ENCODE measurements around the gene LRRK1. TPM values are rescaled to one million over a fixed set of nuclear protein-coding genes. Genes with fewer than 3 reads are reported as not detected.

Gene LRRK1
- polyA plus RNA-seq, 1 donor (not counting 4 experiments of a cell fraction or from before 2014, with no cell fraction given): 6.2 TPM

GRCh38 chr15:100972975-100973350 lies 53.8 kb downstream of the LRRK1 start:
- DNase-seq (ENCODE audit: low read depth, low spot score): no peak
- no peak for TF ChIP-seq EZH2 (IDR thresholded peaks at IDR 0.05; ENCODE audit: low read length)
- TF ChIP-seq CTCF (optimal IDR thresholded peaks at IDR 0.05 in 1 of 3, IDR thresholded peaks at IDR 0.05 in 1 of 3, conservative IDR thresholded peaks at IDR 0.05 in 1 of 3; ENCODE audit: extremely low read depth in 1 of 3, insufficient read depth in 2 of 3, low read length in 3 of 3): no peak
- H3K9ac ChIP-seq (ENCODE audit: control insufficient read depth, extremely low read depth, insufficient read depth, low read length): no peak overlapping the region
- H3K9me1 ChIP-seq (ENCODE audit: control insufficient read depth, extremely low read depth, insufficient read depth, low read length): no peaks in the 10 kb centered on the region
- H3K4me2 ChIP-seq (ENCODE audit: control insufficient read depth, extremely low read depth, insufficient read depth, low read depth, low read length): peak overlapping the region; percentile 28
- no peaks in the 10 kb centered on the region for H3K36me3 ChIP-seq (ENCODE audit: control insufficient read depth in 2 of 2, extremely low read depth in 1 of 2, insufficient read depth in 2 of 2, low read length in 2 of 2)
- H3K9me3 ChIP-seq (ENCODE audit: control insufficient read depth, low read depth, low read length): no peaks in the 10 kb centered on the region
- H4K20me1 ChIP-seq (ENCODE audit: control insufficient read depth, extremely low read depth, insufficient read depth, low read length): no peaks in the 10 kb centered on the region
- FAIRE-seq: no peak
- H3K79me2 ChIP-seq (ENCODE audit: control insufficient read depth, insufficient read depth, low read length): no peaks in the 10 kb centered on the region
- H2AFZ ChIP-seq (ENCODE audit: control insufficient read depth, low read length): no peak overlapping the region
- H3K4me1 ChIP-seq (ENCODE audit: control insufficient read depth, extremely low read depth, insufficient read depth, low read length): no peaks in the 10 kb centered on the region
- H3K4me3 ChIP-seq (ENCODE audit: control insufficient read depth in 2 of 3, extremely low read depth in 1 of 3, insufficient read depth in 2 of 3, low read depth in 1 of 3, low read length in 3 of 3): no peak overlapping the region
- H3K27me3 ChIP-seq (ENCODE audit: control insufficient read depth, extremely low read depth, insufficient read depth, low read length): no peaks in the 10 kb centered on the region
- dilution Hi-C loops (cut with MboI; ENCODE audit: extremely low pct_ligation_motif_present, low sequenced_read_pairs): no loop called here
- no peak overlapping the region for H3K27ac ChIP-seq (ENCODE audit: control insufficient read depth, insufficient read depth, low read length)

GRCh38 chr15:100973351-100974111 lies 54.4 kb downstream of the LRRK1 start:
- H3K9me3 ChIP-seq (ENCODE audit: control insufficient read depth, low read depth, low read length): no peaks in the 10 kb centered on the region
- no peak overlapping the region for H3K27ac ChIP-seq (ENCODE audit: control insufficient read depth, insufficient read depth, low read length)
- no peak overlapping the region for H3K9ac ChIP-seq (ENCODE audit: control insufficient read depth, extremely low read depth, insufficient read depth, low read length)
- DNase-seq (ENCODE audit: low read depth, low spot score): no peak
- dilution Hi-C loops (cut with MboI; ENCODE audit: extremely low pct_ligation_motif_present, low sequenced_read_pairs): no loop called here
- no peaks in the 10 kb centered on the region for H4K20me1 ChIP-seq (ENCODE audit: control insufficient read depth, extremely low read depth, insufficient read depth, low read length)
- H3K4me1 ChIP-seq (ENCODE audit: control insufficient read depth, extremely low read depth, insufficient read depth, low read length): no peaks in the 10 kb centered on the region
- no peak overlapping the region for H3K4me3 ChIP-seq (ENCODE audit: control insufficient read depth in 2 of 3, extremely low read depth in 1 of 3, insufficient read depth in 2 of 3, low read depth in 1 of 3, low read length in 3 of 3)
- no peak for FAIRE-seq
- no peak for TF ChIP-seq CTCF (optimal IDR thresholded peaks at IDR 0.05 in 1 of 3, IDR thresholded peaks at IDR 0.05 in 1 of 3, conservative IDR thresholded peaks at IDR 0.05 in 1 of 3; ENCODE audit: extremely low read depth in 1 of 3, insufficient read depth in 2 of 3, low read length in 3 of 3)
- TF ChIP-seq EZH2 (IDR thresholded peaks at IDR 0.05; ENCODE audit: low read length): no peak
- no peak overlapping the region for H2AFZ ChIP-seq (ENCODE audit: control insufficient read depth, low read length)
- H3K9me1 ChIP-seq (ENCODE audit: control insufficient read depth, extremely low read depth, insufficient read depth, low read length): no peaks in the 10 kb centered on the region
- H3K79me2 ChIP-seq (ENCODE audit: control insufficient read depth, insufficient read depth, low read length): no peaks in the 10 kb centered on the region
- H3K36me3 ChIP-seq (ENCODE audit: control insufficient read depth in 2 of 2, extremely low read depth in 1 of 2, insufficient read depth in 2 of 2, low read length in 2 of 2): no peaks in the 10 kb centered on the region
- no peaks in the 10 kb centered on the region for H3K27me3 ChIP-seq (ENCODE audit: control insufficient read depth, extremely low read depth, insufficient read depth, low read length)
- H3K4me2 ChIP-seq (ENCODE audit: control insufficient read depth, extremely low read depth, insufficient read depth, low read depth, low read length): peak overlapping the region; percentile 28
